Smooth muscle cell (in vitro differentiated cells): ENCODE measurements around the gene ADGRV1. TPM values are rescaled to one million over a fixed set of nuclear protein-coding genes. Genes with fewer than 3 reads are reported as not detected.

Source experiments
- DNase-seq: peaks from one replicate; lab custom pipeline; 2025; ENCODE audit not compliant: unreplicated experiment; lab: John Stamatoyannopoulos, UW
- H2AFZ ChIP-seq: fragments of 200-600 bp; sonication (generic); 2 replicates; pipeline ENCODE4 v1.6.0; 2016; ENCODE audit warnings: antibody characterized with exemption, low read depth, mild to moderate bottlenecking
- H3F3A ChIP-seq: fragments of 200-600 bp; sonication (generic); 2 replicates; pipeline ENCODE4 v1.6.0; 2017; ENCODE audit warnings: antibody characterized with exemption, low read depth
- H3K27ac ChIP-seq: fragments of 200-600 bp; sonication (generic); 2 replicates; pipeline ENCODE4 v1.5.1; 2016; ENCODE audit warnings: low read depth, mild to moderate bottlenecking
- H3K27me3 ChIP-seq: fragments of 200-600 bp; sonication (generic); 2 replicates; pipeline ENCODE4 v1.6.1; 2016; ENCODE audit warnings: low read depth, mild to moderate bottlenecking
- H3K36me3 ChIP-seq: fragments of 200-600 bp; sonication (generic); 2 replicates; pipeline ENCODE4 v1.5.1; 2016; ENCODE audit warnings: low read depth
- H3K4me1 ChIP-seq: fragments of 200-600 bp; sonication (generic); 2 replicates; pipeline ENCODE4 v1.5.1; 2016; ENCODE audit warnings: low read depth
- H3K4me2 ChIP-seq: fragments of 200-600 bp; sonication (generic); 2 replicates; pipeline ENCODE4 v1.6.0; 2016; ENCODE audit warnings: mild to moderate bottlenecking
- H3K4me3 ChIP-seq: fragments of 200-600 bp; sonication (generic); 2 replicates; pipeline ENCODE4 v1.5.1; 2016; ENCODE audit warnings: mild to moderate bottlenecking
- H3K79me2 ChIP-seq: fragments of 200-600 bp; sonication (generic); 2 replicates; pipeline ENCODE4 v1.6.0; 2016; ENCODE audit warnings: low read depth, mild to moderate bottlenecking
- H3K9ac ChIP-seq: fragments of 200-600 bp; sonication (generic); 2 replicates; pipeline ENCODE4 v1.6.0; 2016; ENCODE audit warnings: low read depth
- H3K9me3 ChIP-seq: fragments of 200-600 bp; sonication (generic); replicated peaks from 2 replicates; pipeline ENCODE4 v1.5.1; 2016; ENCODE audit warnings: low read depth
- H4K20me1 ChIP-seq: fragments of 200-600 bp; sonication (generic); 2 replicates; pipeline ENCODE4 v1.6.0; 2016; ENCODE audit warnings: low read depth
- WGBS: methylation state at CpG from one replicate; pipeline ENCODE4 v1.1.7; 2016; ENCODE audit warnings: low lambda C conversion rate; 5-methylcytosine and 5-hydroxymethylcytosine counted together
- polyA plus RNA-seq: library from polyadenylated mRNA; unstranded; fragments of >200 nt; fragmentation: Nextera tagmentation; extraction: Ambion mirVana; gene quantifications from 2 replicates; pipeline ENCODE4 v1.2.1, GENCODE V29; 2016
- total RNA-seq: library from RNA; depleted of rRNA; stranded (reverse); fragments of >200 nt; gene quantifications from 2 replicates; pipeline ENCODE4 v1.2.3, GENCODE V29; 2014
- TF ChIP-seq, protein P1 (sequence below): fragments of 200-600 bp; sonication (generic); IDR thresholded peaks from 2 replicates; pipeline ENCODE4 v1.5.1; 2017; ENCODE audit warnings: borderline replicate concordance, mild to moderate bottlenecking, antibody characterized with exemption; ENCODE audit not compliant: insufficient read depth, poor library complexity, severe bottlenecking

Gene ADGRV1
- total and polyA plus RNA-seq, 2 experiments from 2014 or later: 16.8 to 17.7 TPM

DNA sequence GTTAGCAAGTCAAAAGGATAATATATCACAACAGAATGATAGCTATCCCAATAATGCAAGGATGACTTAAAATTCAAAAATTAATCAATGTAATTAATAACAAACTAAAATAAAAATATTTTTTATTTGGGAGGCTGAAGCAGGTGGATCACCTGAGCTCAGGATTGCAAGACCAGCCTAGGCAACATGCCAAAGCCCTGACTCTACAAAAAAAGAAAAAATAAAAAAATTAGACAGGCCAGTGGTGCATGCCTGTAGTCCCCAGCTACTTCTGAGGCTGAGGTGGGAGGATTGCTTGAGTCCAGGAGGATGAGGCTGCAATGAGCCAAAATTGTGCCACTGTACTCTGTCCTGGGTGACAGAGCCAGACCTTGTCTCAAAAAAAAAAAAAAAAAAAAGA lies 399.3 kb downstream of the ADGRV1 start:
- Histone ChIP-seq H3K27me3 (no peaks in the 10 kb centered on the region), H3K79me2 (no peaks in the 10 kb centered on the region), H3F3A (no peaks in the 10 kb centered on the region), H3K9ac (no peak overlapping the region), H3K27ac (no peak overlapping the region), H4K20me1 (no peaks in the 10 kb centered on the region), H3K4me3 (no peak overlapping the region), H3K4me2 (no peak overlapping the region), H3K9me3 (no peaks in the 10 kb centered on the region), H3K36me3 (no peaks in the 10 kb centered on the region), H3K4me1 (peaks cover 8% of the 10 kb centered on the region), H2AFZ (no peak overlapping the region)
- no peak for DNase-seq
- TF ChIP-seq, protein P1, sequence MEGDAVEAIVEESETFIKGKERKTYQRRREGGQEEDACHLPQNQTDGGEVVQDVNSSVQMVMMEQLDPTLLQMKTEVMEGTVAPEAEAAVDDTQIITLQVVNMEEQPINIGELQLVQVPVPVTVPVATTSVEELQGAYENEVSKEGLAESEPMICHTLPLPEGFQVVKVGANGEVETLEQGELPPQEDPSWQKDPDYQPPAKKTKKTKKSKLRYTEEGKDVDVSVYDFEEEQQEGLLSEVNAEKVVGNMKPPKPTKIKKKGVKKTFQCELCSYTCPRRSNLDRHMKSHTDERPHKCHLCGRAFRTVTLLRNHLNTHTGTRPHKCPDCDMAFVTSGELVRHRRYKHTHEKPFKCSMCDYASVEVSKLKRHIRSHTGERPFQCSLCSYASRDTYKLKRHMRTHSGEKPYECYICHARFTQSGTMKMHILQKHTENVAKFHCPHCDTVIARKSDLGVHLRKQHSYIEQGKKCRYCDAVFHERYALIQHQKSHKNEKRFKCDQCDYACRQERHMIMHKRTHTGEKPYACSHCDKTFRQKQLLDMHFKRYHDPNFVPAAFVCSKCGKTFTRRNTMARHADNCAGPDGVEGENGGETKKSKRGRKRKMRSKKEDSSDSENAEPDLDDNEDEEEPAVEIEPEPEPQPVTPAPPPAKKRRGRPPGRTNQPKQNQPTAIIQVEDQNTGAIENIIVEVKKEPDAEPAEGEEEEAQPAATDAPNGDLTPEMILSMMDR: no peak

DNA sequence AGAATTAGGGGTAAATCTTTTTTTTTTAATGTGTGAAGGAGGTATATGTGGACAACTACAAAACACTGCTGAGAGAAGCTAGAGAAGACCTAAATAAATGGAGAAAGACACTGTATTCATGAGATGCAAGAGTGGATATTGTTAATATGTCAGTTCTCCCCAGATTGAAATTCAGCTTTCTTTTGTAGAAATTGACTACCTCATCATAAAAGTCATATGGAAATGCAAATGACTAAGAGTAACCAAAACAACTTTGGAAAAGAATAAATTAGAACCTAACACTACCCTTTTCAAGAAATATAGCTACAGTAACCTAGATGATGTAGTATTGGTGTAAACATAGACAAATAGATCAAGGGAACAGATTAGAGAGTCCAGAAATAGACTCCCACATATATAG lies 400.7 kb downstream of the ADGRV1 start:
- no peaks in the 10 kb centered on the region for H3K79me2 ChIP-seq
- no peaks in the 10 kb centered on the region for H3F3A ChIP-seq
- H3K4me1 ChIP-seq: peaks cover 8% of the 10 kb centered on the region
- no peak overlapping the region for H3K27ac ChIP-seq
- no peak overlapping the region for H3K4me3 ChIP-seq
- no peaks in the 10 kb centered on the region for H3K9me3 ChIP-seq
- no peaks in the 10 kb centered on the region for H4K20me1 ChIP-seq
- no peak overlapping the region for H2AFZ ChIP-seq
- no peak overlapping the region for H3K9ac ChIP-seq
- TF ChIP-seq, protein P1: no peak
- H3K4me2 ChIP-seq: no peak overlapping the region
- no peaks in the 10 kb centered on the region for H3K36me3 ChIP-seq
- no peaks in the 10 kb centered on the region for H3K27me3 ChIP-seq
- DNase-seq: no peak

DNA sequence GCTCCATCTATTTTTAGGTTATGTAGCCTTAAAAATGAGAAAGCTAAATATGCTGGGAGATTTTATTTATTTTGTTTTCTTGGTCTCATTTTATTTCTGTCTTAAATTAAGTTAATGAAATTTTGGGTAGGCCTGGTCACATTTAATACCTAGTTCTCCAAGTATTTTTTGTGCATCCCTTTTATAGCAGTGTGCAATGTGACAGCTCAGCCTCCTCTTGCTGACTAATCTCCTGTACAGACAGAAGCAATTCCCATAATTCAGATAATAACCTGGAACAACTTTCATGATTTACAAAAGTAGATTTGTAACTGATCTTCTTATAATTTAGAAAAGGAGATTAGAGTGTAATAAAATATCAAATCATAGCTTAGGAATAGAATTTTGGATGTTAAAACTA lies 403.9 kb downstream of the ADGRV1 start:
- Histone ChIP-seq H3K79me2 (no peaks in the 10 kb centered on the region), H4K20me1 (no peaks in the 10 kb centered on the region), H3K9ac (no peak overlapping the region), H3F3A (no peaks in the 10 kb centered on the region), H3K4me1 (peaks cover 3% of the 10 kb centered on the region), H3K27ac (no peak overlapping the region), H3K9me3 (no peaks in the 10 kb centered on the region), H3K27me3 (no peaks in the 10 kb centered on the region), H2AFZ (no peak overlapping the region), H3K4me2 (no peak overlapping the region), H3K36me3 (no peaks in the 10 kb centered on the region), H3K4me3 (no peak overlapping the region)
- no peak for DNase-seq
- TF ChIP-seq, protein P1: no peak

DNA sequence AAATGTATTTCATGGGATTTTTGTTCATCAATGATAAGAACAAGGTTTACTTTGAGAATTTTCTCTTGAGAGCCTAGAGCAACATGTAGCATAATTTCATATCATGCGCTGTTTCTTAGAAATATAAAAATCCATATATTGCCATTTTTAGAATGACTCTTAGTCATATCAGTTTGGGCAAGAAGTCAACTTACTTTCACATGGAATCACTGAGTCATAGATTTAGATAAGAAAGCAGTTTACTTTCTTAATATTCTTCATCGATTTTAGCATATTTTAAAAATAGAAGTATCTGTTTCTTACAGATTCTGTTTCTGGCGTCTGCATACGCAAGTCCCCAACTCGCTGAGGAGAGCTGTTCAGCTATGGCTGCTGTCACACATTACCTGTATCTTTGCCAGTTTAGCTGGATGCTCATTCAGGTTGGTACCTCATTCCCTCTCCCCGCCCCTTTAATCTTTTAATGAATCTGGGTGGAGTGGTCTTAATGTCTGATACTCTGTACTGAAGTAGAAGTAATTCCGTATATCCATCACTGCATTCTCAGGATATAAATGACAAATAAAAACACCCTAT lies 406.6 kb downstream of the ADGRV1 start:
- no peaks in the 10 kb centered on the region for H3K79me2 ChIP-seq

More for the DNA sequence above, 406.6 kb downstream of the ADGRV1 start:
- no peak overlapping the region for H3K27ac ChIP-seq
- DNase-seq: no peak
- no peak overlapping the region for H3K4me2 ChIP-seq
- H3K9me3 ChIP-seq: no peaks in the 10 kb centered on the region
- H3K4me1 ChIP-seq: peaks cover 3% of the 10 kb centered on the region
- H3K27me3 ChIP-seq: no peaks in the 10 kb centered on the region
- no peak overlapping the region for H3K4me3 ChIP-seq
- no peaks in the 10 kb centered on the region for H3F3A ChIP-seq
- H2AFZ ChIP-seq: no peak overlapping the region
- WGBS: 88% methylated on average over 7 of the region's 7 CpGs
- TF ChIP-seq, protein P1: no peak
- no peaks in the 10 kb centered on the region for H3K36me3 ChIP-seq
- H4K20me1 ChIP-seq: no peaks in the 10 kb centered on the region
- H3K9ac ChIP-seq: no peak overlapping the region
